HG03354 (cell line): Measurements from ENCODE around the gene SH3RF1.
"Not testable (repeated sequence)": the region's sequence is repeated elsewhere in the genome, so short reads cannot be mapped to it uniquely, and the experiment has no call there.

Source experiments
- ATAC-seq: cut with Tn5 transposase; IDR thresholded peaks from one replicate; pipeline ENCODE4 v1.9.1; 2021; ENCODE audit warnings: mild to moderate bottlenecking; ENCODE audit not compliant: unreplicated experiment, poor library complexity, severe bottlenecking

SH3RF1 gene

DNA sequence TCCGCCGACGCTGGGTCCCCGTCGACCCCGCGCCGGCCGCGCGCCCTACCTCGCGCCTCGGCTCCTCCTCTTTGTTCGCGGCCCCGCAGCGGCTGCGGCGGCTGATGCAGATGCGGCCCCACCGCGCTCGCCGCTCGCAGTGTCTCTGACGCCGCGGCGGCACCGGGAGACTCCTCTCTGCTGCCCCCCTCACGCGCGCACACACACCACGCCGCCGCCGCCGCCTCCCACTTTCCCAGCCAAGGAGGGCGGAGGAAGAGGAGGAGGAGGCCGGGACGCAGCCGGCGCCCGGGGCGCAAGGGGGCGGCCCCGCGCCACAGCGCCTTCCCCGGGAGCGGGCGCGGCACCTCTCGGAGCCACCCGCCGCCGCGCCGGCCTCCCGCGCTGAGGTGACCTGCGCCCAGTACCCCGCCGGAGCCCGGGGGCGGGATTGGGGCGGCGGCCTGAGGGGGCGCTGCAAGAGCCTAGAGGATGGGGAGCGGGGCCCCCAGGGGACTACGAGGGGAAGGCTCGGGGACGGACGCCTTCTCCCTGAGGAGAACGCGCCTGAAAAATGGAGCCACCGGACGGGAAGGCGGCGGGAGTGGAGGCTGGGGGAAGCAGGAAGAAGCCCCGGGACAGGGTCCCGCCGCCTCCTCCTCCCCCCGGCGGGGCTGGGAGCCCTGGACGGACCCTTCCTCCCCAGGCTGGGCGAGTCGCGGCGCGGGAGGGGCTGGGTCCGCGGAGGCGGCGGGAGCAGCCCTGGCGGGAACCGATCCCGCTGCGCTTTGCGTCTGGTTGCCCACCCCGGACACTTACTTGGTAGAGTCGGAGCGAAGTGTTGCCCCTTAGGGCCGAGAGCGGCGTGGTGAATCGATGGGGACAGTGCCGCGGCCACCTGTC, at the start of gene SH3RF1:
TSS of gene SH3RF1 (minus strand) at position 147 of the 882 bp plus-strand sequence. CDS start 1,744 bp downstream, outside the sequence.
- peak; percentile 63 for ATAC-seq

DNA sequence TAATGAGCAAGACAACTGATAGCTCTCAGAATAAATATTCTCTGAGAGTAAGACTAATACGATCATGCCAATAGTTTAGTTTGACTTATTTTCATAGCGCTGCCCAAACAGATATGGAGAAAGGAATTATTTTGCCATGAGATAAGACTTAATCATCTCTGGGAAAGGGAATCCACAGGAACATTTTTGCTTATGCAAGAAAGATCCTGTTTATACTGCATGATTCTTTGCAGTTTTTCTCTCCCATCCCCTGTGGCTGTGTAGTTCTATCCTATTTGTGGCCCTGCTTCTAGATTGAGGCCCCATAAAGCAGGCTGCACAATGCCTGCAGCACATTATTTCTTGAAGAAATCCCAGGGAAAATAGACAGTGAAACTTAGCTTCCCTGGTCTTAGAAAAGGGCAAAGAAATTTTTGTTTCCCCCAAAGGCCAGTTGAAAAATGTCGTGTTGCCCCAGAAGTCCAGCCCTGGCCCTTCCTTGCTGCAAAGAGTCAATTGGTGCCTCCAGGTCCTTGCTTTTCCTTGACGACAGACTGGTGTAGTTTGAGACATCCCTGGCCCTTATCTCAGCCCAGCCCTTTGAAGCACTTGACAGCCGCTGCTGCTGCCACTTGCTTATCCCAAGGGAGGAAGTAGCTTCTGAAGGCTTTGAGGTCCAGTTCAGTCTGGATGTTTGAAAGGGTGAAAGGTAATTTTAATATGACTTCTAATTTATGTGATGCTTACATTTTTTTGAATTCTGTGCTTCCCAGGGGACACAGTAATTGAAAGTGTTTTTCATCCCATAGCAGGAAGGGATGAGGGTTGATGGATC, 45.0 kb upstream of the SH3RF1 start:
- no peak for ATAC-seq

DNA sequence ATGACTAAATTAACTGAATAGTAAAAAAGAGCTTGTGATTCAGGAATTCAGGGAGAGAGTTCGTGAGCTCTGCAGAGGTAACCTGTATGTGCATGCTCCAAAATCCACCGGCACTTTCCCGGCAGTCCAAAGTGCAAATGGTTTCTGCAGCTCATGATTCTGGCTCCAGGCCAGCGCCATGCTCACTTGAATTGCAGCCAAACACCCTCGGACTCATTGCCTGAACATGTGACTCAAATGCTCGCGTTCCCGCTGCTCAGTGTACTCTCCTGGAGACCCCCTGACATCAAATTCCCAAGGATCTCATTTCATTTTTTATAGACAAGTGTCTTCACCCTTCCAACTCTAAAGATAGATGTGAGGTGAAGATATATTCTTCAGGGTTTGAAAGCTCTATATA, 44.1 kb upstream of the SH3RF1 start:
- ATAC-seq = no peak

DNA sequence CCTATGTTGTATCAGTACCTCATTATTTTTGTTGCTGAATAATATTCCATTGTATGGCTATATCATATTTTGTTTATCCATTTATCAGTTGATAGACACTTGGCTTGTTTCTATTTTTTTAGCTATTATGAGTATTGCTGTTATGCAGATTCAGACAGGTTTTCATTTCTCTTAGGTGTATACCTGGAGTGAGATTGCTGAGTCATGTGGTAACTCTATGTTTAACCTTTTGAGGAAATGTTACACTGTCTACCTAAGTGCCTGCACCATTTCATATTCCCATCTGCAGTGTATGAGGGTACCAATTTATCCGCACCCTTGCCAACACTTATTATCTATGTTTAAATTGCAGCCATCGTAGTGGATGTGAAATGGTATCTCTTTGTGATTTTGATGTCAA, 43.0 kb upstream of the SH3RF1 start:
- no peak for ATAC-seq

DNA sequence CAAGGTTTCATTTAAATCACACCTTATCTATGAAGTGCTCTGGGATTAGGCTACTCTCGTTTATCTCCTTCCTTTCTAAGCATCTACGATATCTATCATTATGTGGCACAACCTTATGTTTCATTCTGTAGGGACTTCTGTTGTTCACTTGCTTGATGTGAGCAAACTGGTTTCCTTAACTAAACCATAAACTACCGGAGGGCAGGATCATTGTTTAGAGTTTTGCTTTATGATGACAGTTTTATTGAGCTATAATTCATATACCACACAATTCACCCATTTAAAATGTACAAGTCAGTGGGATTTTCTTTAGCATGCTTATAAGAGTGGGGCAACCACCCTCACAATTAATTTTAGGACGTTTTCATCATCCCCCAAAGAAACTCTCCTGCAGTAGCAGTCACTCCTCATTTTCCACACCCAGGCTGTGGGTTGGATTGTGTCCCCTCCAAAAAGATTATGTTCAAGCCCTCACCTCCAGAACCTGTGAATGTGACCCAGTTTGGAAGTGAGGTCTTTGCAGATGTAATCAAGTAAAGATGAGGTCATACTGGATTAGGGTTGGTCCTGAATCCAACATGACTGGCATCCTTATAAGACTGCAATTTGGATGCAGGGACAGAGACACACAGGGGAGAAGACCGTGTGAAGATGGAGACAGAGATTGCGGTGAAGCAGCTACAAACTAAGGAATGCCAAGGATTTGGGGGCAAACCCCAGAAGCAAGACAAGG, 42.1 kb upstream of the SH3RF1 start:
- no peak for ATAC-seq

DNA sequence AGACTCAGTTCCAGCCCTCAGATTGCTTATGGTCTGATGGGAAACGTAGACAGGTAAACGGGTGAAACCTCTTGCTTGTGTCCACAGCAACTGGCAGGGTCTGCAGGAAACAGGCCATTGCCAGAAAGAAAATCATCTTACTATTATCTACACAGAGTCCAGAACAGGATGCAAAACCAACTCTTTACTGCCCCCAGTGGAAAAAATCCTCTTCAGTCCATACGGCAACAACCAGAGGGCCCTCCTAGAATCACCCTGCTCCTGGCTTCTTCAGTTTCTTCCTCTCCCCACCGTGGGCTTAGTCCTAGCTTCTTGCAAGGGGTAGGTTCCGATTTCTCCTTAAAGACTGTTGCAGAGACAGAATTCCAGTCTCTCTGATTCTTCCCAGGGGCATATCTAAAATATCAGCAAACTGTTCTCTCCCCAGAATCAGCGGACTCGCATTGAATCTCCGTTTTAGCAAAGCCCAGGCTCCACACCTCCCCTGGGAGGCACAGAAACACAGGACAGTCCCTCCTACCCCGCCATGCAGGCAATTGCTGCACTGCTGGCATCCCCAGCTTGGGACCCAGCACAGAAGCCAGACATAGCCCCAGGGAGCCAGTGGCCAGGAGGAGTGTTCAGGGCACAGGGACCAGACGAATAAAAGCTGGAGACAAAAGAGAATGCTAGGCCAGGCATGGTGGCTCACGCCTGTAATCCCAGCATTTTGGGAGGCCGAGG, 41.0 kb upstream of the SH3RF1 start:
- ATAC-seq = peak; percentile 96

DNA sequence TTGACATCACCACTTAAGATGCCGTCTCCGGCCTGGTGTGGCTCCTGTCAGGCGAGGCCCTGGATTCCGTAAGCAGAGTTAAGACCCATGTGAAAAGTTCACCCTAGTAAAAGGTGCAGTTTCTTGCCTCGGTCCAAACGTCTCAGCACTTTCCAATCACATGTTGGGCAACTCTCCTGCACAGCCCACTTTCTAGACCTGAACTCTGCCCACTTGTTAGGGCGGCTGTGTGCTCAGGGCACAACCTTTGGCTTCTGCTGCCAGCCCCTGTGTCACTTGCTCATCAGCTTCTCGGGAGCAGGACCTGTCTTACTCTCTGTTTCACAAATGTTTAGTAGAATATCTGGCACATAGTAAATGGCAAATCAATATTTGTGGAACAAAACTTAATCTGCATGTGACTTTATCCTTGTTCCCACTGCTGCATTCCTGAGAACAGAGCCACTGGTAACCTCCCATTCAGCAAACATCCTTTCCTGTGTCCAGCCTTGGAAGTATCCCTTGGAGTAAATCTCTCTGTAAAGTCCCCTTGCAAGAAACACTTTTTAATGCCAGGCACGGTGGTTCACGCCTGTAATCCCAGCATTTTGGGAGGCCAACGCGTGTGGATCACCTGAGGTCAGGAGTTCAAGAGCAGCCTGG, 38.7 kb upstream of the SH3RF1 start:
- ATAC-seq = no peak

DNA sequence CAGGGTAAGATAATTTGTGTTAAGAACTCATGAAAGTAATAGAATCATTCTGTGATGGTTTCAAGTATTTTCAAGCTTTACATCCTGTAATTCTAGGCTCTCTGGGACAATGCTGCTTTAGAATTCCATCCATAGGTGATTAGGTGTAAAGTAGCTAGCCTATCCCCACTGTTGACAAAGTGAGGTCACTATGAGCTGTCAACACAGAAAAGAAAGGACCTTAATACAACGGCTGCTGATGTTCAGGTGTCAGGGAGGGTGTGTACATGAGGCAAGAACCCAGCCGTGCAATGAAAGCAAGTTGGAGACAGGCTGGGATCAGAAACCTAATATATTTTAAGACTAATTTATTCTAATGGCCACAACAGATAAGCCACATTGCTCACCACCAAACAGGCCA, 36.8 kb upstream of the SH3RF1 start:
- no peak for ATAC-seq

DNA sequence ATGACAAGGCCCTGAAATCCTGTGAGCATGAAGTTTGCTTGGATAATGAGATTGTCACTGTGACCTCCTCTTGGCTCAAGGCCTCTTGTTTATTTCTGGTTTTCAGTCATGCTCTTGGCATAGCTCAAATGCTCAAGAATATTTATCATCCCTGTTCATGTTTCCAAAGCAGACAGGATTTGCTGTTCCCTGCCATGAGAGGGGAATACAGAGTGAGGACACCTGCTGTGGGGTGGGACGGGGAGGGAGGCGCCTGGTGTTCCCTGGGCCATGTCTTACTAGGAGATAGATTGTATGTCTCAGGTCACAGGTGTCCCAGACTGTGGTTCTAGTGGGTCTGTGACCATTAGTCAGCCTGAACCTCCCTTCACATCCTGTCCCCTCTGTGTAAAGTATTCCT, 34.9 kb upstream of the SH3RF1 start:
- ATAC-seq = no peak

DNA sequence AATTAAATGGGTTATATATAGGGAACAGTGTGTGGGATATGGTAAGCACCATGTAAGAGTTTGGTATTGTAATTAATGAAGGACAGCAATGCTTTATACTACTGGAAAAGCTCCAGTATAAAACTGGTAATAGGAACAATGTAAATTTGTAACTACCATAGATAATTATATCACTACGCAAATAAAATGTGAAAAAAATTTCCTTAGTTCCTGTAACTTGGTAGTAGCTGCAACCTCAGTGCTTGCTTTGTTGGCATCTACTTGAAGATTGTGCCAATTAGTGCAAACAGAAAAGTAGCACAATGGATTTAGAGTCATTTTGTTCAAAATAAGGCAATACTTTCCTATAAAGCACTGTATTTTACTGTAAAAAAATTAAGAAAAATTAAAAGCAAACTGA, 34.4 kb upstream of the SH3RF1 start:
- ATAC-seq = no peak

DNA sequence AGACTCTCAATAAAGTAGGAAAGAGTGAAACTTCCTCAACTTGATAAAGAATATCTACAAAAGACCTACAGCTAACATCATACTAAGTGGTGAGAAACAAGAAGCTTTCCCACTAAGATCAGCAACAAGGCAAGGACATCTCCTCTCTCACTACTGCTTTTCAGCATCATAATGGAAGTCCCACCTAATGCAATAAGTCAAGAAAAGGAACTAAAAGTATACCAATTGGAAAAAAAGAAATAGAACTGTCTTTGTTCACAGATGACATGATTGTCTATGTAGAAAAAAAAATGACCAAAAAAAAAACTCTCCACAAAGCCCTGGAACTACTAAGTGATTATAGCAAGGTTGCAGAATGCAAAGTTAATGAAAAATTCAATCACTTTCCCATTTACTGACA, 25.1 kb upstream of the SH3RF1 start:
- ATAC-seq = no peak

DNA sequence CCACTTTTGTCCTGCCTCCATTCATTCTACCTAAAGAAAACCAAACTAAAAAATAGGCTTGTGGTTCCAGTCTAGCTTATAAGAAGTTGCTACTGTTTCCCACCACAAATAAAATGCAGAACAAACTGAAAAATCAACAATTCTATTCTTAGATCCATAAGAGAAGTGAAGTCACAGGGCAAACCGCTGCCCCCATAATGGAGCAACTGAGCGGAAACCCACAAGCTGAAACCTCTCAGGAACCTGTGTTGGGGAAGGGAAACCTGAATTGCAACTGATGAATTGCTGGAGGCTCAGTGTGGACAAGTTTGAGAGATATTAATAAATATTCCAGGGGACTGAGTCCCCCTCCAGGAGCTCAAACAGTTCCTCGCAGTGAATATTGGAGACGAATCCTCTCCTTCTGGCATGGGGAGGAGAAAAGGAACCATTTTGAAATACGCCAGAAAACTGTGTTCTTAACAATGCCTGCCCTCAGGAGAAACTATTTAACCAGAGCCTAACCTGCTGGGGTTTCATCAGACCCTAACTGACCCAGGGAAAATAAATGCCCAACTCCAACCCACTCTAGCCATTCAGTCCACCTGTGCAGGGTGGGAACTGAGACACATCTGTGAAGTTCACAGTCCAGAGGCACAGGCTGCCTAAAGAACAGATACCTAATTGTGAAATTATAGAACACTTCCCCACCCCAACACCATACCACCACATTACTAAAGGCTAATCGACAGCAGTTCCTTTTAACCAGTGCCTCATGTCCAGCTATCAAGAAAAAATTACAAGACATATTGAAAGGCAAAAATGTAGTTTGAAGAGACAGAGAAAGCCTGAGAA, 22.8 kb upstream of the SH3RF1 start:
- peak; percentile 94 for ATAC-seq

DNA sequence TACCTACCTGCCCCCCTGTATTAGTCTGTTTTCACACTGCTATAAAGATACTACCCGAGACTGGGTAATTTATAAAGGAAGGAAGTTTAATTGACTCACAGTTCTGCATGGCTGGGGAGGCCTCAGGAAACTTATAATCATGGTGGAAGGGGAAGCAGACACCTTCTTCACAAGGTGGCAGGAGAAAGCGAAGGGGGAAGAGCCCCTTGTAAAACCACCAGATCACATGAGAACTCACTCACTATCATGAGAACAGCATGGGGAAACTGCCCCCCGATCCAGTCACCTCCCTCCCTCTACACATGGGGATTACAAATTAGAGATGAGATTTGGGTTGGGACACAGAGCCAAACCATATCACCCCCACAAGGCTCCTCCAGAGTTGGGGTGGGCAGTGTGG, 17.2 kb upstream of the SH3RF1 start:
- not testable (repeated sequence) for ATAC-seq

DNA sequence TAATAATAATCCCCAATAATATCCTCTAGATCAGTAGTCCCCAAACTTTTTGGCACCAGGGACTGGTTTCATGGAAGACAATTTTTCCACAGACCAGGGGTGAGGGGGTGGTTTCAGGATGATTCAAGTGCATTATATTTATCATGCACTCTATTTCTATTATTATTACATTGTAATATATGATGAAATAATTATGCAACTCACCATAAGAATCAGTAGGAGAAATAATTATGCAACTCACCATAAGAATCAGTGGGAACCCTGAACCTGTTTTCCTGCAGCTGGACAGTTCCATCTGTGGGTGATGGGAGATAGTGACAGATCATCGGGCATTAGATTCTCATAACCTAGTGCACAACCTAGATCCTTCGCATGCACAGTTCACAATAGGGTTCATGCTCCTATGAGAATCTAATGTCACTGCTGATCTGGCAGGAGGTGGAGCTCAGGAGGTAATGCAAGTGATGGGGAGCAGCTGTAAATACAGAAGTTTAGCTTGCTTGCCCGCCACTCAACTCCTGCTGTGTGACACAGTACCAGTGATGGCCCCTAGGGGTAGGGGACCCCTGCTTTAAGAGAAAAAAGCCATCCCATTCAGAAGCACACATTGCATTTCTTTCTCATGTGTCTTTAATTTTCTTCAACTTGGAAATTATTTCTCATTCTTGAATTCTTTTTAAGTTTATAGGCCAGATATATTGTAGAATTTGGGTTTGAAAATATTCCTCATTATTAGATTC, 16.0 kb upstream of the SH3RF1 start:
- peak; percentile 83 for ATAC-seq

DNA sequence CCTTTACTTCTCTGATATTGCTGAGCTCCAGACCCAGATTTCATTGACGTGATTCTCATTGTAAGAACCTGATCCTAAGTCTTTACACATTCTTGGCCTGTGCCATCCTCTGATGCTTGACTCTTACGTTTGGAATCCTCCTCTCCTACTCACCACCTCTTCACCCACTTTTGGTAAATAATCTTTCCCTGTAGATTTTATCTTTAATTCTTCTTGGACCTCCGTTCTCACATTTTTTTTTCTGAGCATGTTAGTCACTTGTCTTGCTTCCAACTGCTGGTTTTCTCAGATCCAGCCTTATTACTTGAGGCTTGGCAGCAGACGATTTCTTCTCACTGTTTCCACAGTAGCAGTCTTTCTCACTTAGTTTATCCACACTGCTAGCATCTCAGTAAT, 12.4 kb upstream of the SH3RF1 start:
- no peak for ATAC-seq

DNA sequence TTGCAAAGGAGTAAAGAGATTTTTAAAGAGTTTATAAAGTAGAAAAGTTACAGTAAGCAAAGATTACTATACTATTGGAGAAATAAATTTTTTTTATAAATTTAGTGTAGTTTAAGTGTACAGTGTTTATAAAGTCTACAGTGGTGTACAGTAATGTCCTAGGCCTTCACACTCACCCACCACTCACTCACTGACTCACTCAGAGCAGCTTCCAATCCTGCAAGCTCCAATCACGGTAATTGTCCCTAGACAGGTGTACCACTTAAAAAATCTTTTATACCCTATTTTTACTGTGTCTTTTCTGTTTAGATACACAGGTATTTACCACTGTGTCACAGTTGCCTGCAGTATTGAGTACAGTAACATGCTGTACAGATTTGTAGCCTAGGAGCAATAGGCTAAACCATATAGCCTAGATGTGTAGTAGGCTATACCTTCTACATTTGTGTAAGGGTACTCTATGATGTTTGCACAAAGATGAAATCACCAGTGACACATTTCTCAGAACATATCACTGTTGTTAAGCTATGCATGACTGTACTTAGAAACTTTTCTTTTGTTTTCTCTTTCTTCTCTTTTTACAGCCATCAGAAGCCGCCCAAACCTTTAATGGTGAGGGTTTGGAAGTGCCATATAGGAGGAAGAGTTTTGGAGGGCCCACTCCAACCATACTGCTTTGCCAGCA, 11.8 kb upstream of the SH3RF1 start:
- ATAC-seq = no peak

DNA sequence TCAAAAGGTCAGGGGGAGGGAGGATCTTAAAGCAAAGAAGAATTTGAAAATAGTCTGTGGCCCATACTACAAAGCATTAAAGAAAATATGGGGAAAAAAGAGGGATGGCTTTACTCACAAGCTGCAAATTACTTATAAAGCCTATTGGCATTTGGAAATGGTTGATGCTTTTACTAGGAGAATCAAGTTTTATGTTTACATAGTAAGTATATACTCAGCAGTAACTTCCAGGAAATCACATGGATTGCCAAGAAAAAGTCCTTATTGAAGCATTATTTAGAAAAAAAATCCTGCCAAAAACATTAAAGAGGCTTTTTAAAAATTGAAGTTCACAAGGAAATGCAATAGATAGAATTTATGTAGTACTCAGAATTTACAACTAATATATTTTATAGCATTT, 8.4 kb upstream of the SH3RF1 start:
- ATAC-seq = no peak
